Neural progenitor cell (in vitro differentiated cells): ENCODE measurements around the gene BUB1.
"Not testable (repeated sequence)": the region's sequence is repeated elsewhere in the genome, so short reads cannot be mapped to it uniquely, and the experiment has no call there.

Experiments
- CTCF ChIP-seq: fragments of 200-600 bp; sonication (generic); IDR thresholded peaks from 2 replicates; pipeline ENCODE4 v1.5.1; 2017; ENCODE audit warnings: antibody characterized with exemption, mild to moderate bottlenecking
- EZH2 ChIP-seq: fragments of 200-600 bp; sonication (generic); IDR thresholded peaks from 2 replicates; pipeline ENCODE4 v1.6.1; 2017; ENCODE audit warnings: antibody characterized with exemption, mild to moderate bottlenecking, moderate library complexity

DNA sequence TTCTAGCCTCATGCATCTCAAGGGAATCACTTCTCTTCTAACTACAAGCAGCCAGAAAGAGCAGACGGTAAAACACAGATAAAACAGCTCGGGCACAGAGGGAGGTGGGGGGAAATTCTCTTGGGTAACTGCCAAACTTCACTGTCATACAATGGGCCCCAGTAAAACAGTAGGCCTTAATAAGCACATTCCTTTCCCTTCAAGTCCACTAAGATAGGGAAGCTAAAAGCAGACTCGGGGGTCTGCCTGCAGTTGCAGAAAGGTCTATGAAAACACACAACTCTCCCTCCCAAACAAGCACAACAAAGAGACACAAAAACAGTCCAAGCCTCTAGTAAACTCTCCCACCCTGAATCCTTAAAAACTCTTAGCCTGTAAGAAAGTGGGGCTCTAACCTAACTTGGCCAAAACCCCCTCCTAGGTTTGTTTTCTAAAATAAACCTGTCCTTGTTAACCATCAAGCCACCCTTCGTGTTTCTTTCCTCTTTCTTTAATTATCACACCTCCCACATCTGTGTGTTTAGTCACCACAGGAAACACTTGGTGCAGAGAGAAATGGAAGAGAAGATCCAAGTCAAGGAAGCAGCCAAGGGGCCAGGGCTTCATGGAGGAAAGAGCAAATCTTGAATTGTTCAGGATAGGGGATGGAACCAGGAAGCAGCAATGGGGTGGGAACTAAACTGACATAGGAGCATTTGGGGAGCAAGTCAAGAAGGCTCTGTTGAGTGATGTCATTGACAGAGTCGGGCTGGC, 17.5 kb upstream of the BUB1 start:
- not testable (repeated sequence) for TF ChIP-seq EZH2, CTCF
